H54 (cell line): ENCODE results near the gene FAM83C.

Source experiments
- DNase-seq: peaks from one replicate; pipeline ENCODE4 v3.0.0; 2011; ENCODE audit warnings: low spot score, mixed read lengths; ENCODE audit not compliant: insufficient read length
- FAIRE-seq: peaks from 3 replicates; lab custom pipeline; 2011; peaks lifted over from hg19 to GRCh38; lab: Jason Lieb, UNC
- POLR2A ChIP-seq: IDR thresholded peaks from 2 replicates; pipeline ENCODE4 v1.6.1; 2011; ENCODE audit warnings: low read depth, mild to moderate bottlenecking, low read length

Gene FAM83C

GRCh38 chr20:35280523-35280922, 11.7 kb downstream of the FAM83C start:
- DNase-seq (no peak), FAIRE-seq (no peak)
- no peak for TF ChIP-seq POLR2A

- DNase-seq (no peak), FAIRE-seq (no peak)
- no peak for TF ChIP-seq POLR2A
Measured at GRCh38 chr20:35279533-35280174, 12.6 kb downstream of the FAM83C start.

- no peak for TF ChIP-seq POLR2A
- DNase-seq (no peak), FAIRE-seq (no peak)
Measured at GRCh38 chr20:35279040-35279439, 13.2 kb downstream of the FAM83C start.

GRCh38 chr20:35277531-35278395, 14.5 kb downstream of the FAM83C start, which contains the start of gene MMP24OS:
TSS of gene MMP24OS (minus strand) at chr20:35278122. CDS start at chr20:35277929, 193 bp downstream.
- no peak for FAIRE-seq
- peak; percentile 83 for DNase-seq
- peak; percentile 96 for TF ChIP-seq POLR2A

- TF ChIP-seq POLR2A, result no peak
- DNase-seq, result no peak
- no peak for FAIRE-seq
Measured at GRCh38 chr20:35277127-35277526, 15.1 kb downstream of the FAM83C start.

- FAIRE-seq (no peak), DNase-seq (no peak)
- no peak for TF ChIP-seq POLR2A
Measured at GRCh38 chr20:35276408-35276807, 15.8 kb downstream of the FAM83C start.

- no peak for DNase-seq
- TF ChIP-seq POLR2A, result no peak
- FAIRE-seq, result no peak
Measured at GRCh38 chr20:35275741-35276251, 16.4 kb downstream of the FAM83C start.

GRCh38 chr20:35274172-35275092, 17.8 kb downstream of the FAM83C start:
- DNase-seq (no peak), FAIRE-seq (no peak)
- TF ChIP-seq POLR2A, result no peak

- no peak for FAIRE-seq
- DNase-seq, result no peak
- no peak for TF ChIP-seq POLR2A
Measured at GRCh38 chr20:35273449-35274171, 18.6 kb downstream of the FAM83C start.

- TF ChIP-seq POLR2A, result no peak
- no peak for DNase-seq
- FAIRE-seq, result no peak
Measured at GRCh38 chr20:35271904-35272303, 20.3 kb downstream of the FAM83C start.

- no peak for TF ChIP-seq POLR2A
- DNase-seq (no peak), FAIRE-seq (no peak)
Measured at GRCh38 chr20:35271073-35271882, 20.9 kb downstream of the FAM83C start.
